GM10266 (cell line): Measurements from ENCODE around the gene MAPRE2.
A peak's percentile ranks its signal among the peaks of the same experiment; 100 is the strongest.
"Not testable (repeated sequence)": the region's sequence is repeated elsewhere in the genome, so short reads cannot be mapped to it uniquely, and the experiment has no call there.

Source experiments
- DNase-seq: peaks from one replicate; pipeline ENCODE4 v3.0.0; 2012; ENCODE audit errors: extremely low spot score
- CTCF ChIP-seq: IDR thresholded peaks from 2 replicates; pipeline ENCODE4 v1.5.1; 2012; ENCODE audit warnings: mild to moderate bottlenecking, low read depth; ENCODE audit not compliant: control insufficient read depth, insufficient read depth; ENCODE audit errors: missing control alignments

MAPRE2 gene

GRCh38 chr18:35138773-35139172 is 97.6 kb downstream of the MAPRE2 start:
- DNase-seq: no peak
- TF ChIP-seq CTCF: no peak

GRCh38 chr18:35139517-35139916 is 98.3 kb downstream of the MAPRE2 start:
- TF ChIP-seq CTCF: no peak
- DNase-seq: no peak

GRCh38 chr18:35141077-35141476 is 99.9 kb downstream of the MAPRE2 start:
- no peak for TF ChIP-seq CTCF
- no peak for DNase-seq

- no peak for DNase-seq
- TF ChIP-seq CTCF: no peak
These were observed 100.5 kb downstream of the MAPRE2 start for GRCh38 chr18:35141567-35142274.

GRCh38 chr18:35142275-35142615 is 101.0 kb downstream of the MAPRE2 start:
- no peak for DNase-seq
- TF ChIP-seq CTCF: no peak

- TF ChIP-seq CTCF: peak; percentile 60
- DNase-seq: peak; percentile 25
These were observed 102.7 kb downstream of the MAPRE2 start for GRCh38 chr18:35143622-35144596.

- DNase-seq: no peak
- TF ChIP-seq CTCF: no peak
These were observed 103.5 kb downstream of the MAPRE2 start for GRCh38 chr18:35144698-35145097.

- not testable (repeated sequence) for DNase-seq
These were observed 109.0 kb downstream of the MAPRE2 start for GRCh38 chr18:35150195-35150594.
